ENCODE measurements around the gene MTF2. TPM values are rescaled to one million over a fixed set of nuclear protein-coding genes. Genes with fewer than 3 reads are reported as not detected.

Gene MTF2
- total and polyA plus RNA-seq, 9 of the 15 experiments (the other 6 are each of a cell fraction or from before 2014, with no cell fraction given) = 29.3 to 124 (median 57.7) TPM

- ChIA-PET CTCF (ENCODE audit: low intra/inter-chr PET ratio) (no interaction called here), POLR2A (no interaction called here)
- H4K20me1 ChIP-seq (replicated peaks; ENCODE audit: control insufficient read depth, insufficient read depth, low read length) = no peaks in the 10 kb centered on the region
- no peak for TF ChIP-seq SMAD1 (IDR thresholded peaks at IDR 0.05; ENCODE audit: low read depth, low read length, partially characterized antibody)
- no peak for TF ChIP-seq SP1 (CRISPR knock-in tag; IDR thresholded peaks at IDR 0.05)
- no peak for TF ChIP-seq GTF2E2 (tag; IDR thresholded peaks at IDR 0.05)
- TF ChIP-seq PHF8 (IDR thresholded peaks at IDR 0.05; ENCODE audit: borderline replicate concordance, low read length) = no peak
- TF ChIP-seq TEAD4 (IDR thresholded peaks at IDR 0.05; ENCODE audit: low read length) = no peak
- TF ChIP-seq TEAD4 (CRISPR knock-in tag; IDR thresholded peaks at IDR 0.05; ENCODE audit: borderline replicate concordance) = no peak
- TF ChIP-seq, protein P1, sequence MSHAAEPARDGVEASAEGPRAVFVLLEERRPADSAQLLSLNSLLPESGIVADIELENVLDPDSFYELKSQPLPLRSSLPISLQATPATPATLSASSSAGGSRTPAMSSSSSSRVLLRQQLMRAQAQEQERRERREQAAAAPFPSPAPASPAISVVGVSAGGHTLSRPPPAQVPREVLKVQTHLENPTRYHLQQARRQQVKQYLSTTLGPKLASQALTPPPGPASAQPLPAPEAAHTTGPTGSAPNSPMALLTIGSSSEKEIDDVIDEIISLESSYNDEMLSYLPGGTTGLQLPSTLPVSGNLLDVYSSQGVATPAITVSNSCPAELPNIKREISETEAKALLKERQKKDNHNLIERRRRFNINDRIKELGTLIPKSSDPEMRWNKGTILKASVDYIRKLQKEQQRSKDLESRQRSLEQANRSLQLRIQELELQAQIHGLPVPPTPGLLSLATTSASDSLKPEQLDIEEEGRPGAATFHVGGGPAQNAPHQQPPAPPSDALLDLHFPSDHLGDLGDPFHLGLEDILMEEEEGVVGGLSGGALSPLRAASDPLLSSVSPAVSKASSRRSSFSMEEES (CRISPR knock-in tag; IDR thresholded peaks at IDR 0.05) = no peak
- no peak for TF ChIP-seq ZNF584 (CRISPR knock-in tag; IDR thresholded peaks at IDR 0.05; ENCODE audit: low read depth)
- no peak for TF ChIP-seq STAG1 (CRISPR knock-in tag; IDR thresholded peaks at IDR 0.05; ENCODE audit: borderline replicate concordance)
- no peak for TF ChIP-seq JUNB (CRISPR knock-in tag; conservative IDR thresholded peaks at IDR 0.05)
- no peak for TF ChIP-seq KDM5B (IDR thresholded peaks at IDR 0.05; ENCODE audit: insufficient replicate concordance, low read depth, low read length)
- no peak for TF ChIP-seq THRA (IDR thresholded peaks at IDR 0.05)
- TF ChIP-seq, protein P2, sequence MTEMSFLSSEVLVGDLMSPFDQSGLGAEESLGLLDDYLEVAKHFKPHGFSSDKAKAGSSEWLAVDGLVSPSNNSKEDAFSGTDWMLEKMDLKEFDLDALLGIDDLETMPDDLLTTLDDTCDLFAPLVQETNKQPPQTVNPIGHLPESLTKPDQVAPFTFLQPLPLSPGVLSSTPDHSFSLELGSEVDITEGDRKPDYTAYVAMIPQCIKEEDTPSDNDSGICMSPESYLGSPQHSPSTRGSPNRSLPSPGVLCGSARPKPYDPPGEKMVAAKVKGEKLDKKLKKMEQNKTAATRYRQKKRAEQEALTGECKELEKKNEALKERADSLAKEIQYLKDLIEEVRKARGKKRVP (CRISPR knock-in tag; IDR thresholded peaks at IDR 0.05) = no peak
- TF ChIP-seq, protein P3, sequence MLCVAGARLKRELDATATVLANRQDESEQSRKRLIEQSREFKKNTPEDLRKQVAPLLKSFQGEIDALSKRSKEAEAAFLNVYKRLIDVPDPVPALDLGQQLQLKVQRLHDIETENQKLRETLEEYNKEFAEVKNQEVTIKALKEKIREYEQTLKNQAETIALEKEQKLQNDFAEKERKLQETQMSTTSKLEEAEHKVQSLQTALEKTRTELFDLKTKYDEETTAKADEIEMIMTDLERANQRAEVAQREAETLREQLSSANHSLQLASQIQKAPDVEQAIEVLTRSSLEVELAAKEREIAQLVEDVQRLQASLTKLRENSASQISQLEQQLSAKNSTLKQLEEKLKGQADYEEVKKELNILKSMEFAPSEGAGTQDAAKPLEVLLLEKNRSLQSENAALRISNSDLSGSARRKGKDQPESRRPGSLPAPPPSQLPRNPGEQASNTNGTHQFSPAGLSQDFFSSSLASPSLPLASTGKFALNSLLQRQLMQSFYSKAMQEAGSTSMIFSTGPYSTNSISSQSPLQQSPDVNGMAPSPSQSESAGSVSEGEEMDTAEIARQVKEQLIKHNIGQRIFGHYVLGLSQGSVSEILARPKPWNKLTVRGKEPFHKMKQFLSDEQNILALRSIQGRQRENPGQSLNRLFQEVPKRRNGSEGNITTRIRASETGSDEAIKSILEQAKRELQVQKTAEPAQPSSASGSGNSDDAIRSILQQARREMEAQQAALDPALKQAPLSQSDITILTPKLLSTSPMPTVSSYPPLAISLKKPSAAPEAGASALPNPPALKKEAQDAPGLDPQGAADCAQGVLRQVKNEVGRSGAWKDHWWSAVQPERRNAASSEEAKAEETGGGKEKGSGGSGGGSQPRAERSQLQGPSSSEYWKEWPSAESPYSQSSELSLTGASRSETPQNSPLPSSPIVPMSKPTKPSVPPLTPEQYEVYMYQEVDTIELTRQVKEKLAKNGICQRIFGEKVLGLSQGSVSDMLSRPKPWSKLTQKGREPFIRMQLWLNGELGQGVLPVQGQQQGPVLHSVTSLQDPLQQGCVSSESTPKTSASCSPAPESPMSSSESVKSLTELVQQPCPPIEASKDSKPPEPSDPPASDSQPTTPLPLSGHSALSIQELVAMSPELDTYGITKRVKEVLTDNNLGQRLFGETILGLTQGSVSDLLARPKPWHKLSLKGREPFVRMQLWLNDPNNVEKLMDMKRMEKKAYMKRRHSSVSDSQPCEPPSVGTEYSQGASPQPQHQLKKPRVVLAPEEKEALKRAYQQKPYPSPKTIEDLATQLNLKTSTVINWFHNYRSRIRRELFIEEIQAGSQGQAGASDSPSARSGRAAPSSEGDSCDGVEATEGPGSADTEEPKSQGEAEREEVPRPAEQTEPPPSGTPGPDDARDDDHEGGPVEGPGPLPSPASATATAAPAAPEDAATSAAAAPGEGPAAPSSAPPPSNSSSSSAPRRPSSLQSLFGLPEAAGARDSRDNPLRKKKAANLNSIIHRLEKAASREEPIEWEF (CRISPR knock-in tag; IDR thresholded peaks at IDR 0.05) = no peak
Measured at GRCh38 chr1:93106226-93106625, 27.1 kb downstream of the MTF2 start.

More at GRCh38 chr1:93106226-93106625, 27.1 kb downstream of the MTF2 start:
- no peak overlapping the region for H3K9ac ChIP-seq (ENCODE audit: insufficient read depth in 1 of 2, low read depth in 2 of 2, low read length in 2 of 2)
- no peak overlapping the region for H3K4me3 ChIP-seq
- no peak overlapping the region for H2AFZ ChIP-seq (ENCODE audit: low read depth, low read length)
- DNase-seq (ENCODE audit: extremely low read depth in 1 of 4, low spot score in 3 of 4) = no peak
- peaks cover 96% of the 10 kb centered on the region for H3K79me2 ChIP-seq (ENCODE audit: control insufficient read depth, insufficient read depth, low read length)
- no peak for FAIRE-seq
- H3K36me3 ChIP-seq (ENCODE audit: control insufficient read depth, insufficient read depth, low read length) = peaks cover 50% of the 10 kb centered on the region
- WGBS (ENCODE audit: insufficient coverage, low coverage, missing lambda C conversion rate) = 100% methylated on average over 2 of the region's 2 CpGs
- no peak overlapping the region for H3K27ac ChIP-seq (ENCODE audit: extremely low read depth, low read depth, low read length)
- in situ Hi-C loops (cut with MboI) = no loop called here
- BruUV-seq (replicated peaks) = no TSS peak
- no peaks in the 10 kb centered on the region for H3K4me1 ChIP-seq (replicated peaks in 1 of 2; ENCODE audit: control insufficient read depth in 2 of 2, insufficient read depth in 2 of 2, low read length in 2 of 2)
- H3K9me3 ChIP-seq (replicated peaks; ENCODE audit: control insufficient read depth, insufficient read depth, low read depth, low read length) = peaks cover 6% of the 10 kb centered on the region
- intact Hi-C loops (cut with micrococcal nuclease) = no loop called here
- H3K9me1 ChIP-seq (ENCODE audit: control insufficient read depth, insufficient read depth, low read length) = no peaks in the 10 kb centered on the region
- H3K4me2 ChIP-seq (ENCODE audit: insufficient read depth, low read length) = no peak overlapping the region
- no peaks in the 10 kb centered on the region for H3K27me3 ChIP-seq (ENCODE audit: control insufficient read depth in 2 of 2, insufficient read depth in 2 of 2, low read length in 2 of 2)
- ATAC-seq = no peak

Data from K562 (cell line).